ENCODE measurements around the gene CDKAL1.

DNA sequence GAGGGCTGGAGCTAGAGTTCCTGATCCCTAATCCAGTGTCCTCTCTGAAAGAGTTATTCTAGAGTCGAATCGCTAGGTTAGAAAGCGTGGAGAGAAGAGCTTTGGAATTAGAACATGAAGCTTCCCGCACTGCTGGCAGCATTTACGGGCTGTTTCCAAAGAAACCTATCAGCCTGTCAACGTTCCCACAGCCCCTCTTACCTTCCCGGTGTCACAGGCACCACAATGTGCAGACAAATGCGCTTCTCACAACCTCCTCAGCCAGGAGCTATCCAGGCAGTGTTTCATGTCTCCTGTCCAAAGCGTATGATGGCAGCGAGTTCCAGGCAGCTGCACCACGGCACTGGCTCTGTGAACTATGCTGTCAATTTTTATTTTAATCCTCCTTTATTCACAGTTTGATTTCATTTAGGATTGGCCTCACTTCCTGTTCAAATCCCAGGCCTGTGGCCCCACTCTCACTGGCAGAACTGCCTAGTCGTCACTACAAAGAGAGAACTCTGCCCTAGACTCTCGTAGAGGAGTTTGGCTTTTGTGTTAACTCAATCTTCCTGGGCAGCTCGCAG is 736.5 kb downstream of the CDKAL1 start:
- TF ChIP-seq EZH2 (IDR thresholded peaks at IDR 0.05) (no peak), EZH2phosphoT487 (IDR thresholded peaks at IDR 0.05) (no peak)
- TF ChIP-seq, protein P1, sequence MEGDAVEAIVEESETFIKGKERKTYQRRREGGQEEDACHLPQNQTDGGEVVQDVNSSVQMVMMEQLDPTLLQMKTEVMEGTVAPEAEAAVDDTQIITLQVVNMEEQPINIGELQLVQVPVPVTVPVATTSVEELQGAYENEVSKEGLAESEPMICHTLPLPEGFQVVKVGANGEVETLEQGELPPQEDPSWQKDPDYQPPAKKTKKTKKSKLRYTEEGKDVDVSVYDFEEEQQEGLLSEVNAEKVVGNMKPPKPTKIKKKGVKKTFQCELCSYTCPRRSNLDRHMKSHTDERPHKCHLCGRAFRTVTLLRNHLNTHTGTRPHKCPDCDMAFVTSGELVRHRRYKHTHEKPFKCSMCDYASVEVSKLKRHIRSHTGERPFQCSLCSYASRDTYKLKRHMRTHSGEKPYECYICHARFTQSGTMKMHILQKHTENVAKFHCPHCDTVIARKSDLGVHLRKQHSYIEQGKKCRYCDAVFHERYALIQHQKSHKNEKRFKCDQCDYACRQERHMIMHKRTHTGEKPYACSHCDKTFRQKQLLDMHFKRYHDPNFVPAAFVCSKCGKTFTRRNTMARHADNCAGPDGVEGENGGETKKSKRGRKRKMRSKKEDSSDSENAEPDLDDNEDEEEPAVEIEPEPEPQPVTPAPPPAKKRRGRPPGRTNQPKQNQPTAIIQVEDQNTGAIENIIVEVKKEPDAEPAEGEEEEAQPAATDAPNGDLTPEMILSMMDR (IDR thresholded peaks at IDR 0.05) = no peak

Data from neural progenitor cell (in vitro differentiated cells).